Sigmoid colon (tissue), 7 donors: ENCODE measurements around the gene IER2. TPM values are rescaled to one million over a fixed set of nuclear protein-coding genes. Genes with fewer than 3 reads are reported as not detected.
A peak's percentile ranks its signal among the peaks of the same experiment; 100 is the strongest.

Experiments used
- DNase-seq: peaks from one replicate; pipeline ENCODE4 v3.0.0-alpha.2; 2019
- H3K27ac ChIP-seq, 4 donors: fragments of 200-600 bp; sonication (generic); one replicate each; pipeline ENCODE4 v1.5.1; 2016 to 2019; ENCODE audit warnings: mild to moderate bottlenecking in 1 of 4
- H3K27me3 ChIP-seq, 3 donors: fragments of 200-600 bp; sonication (generic); one replicate each; pipeline ENCODE4 v1.5.1; 2019; ENCODE audit warnings: mild to moderate bottlenecking in 1 of 3
- H3K36me3 ChIP-seq, 4 donors: fragments of 200-600 bp; sonication (generic); one replicate each; pipeline ENCODE4 v1.5.1; 2016 to 2019
- H3K4me1 ChIP-seq, 4 donors: fragments of 200-600 bp; sonication (generic); one replicate each; pipeline ENCODE4 v1.5.1; 2017 to 2019
- H3K4me3 ChIP-seq, 4 donors: fragments of 200-600 bp; sonication (generic); one replicate each; pipeline ENCODE4 v1.5.1; 2017 to 2019; ENCODE audit warnings: mild to moderate bottlenecking in 2 of 4, moderate library complexity in 1 of 4
- H3K9me3 ChIP-seq, 4 donors: fragments of 200-600 bp in 3 of 4; sonication (generic) in 3 of 4; one replicate each; pipeline versions ENCODE4 v1.5.1 to v1.6.1; 2013 to 2019
- CTCF ChIP-seq, 4 experiments: fragments of 450-650 bp in 3 of 4; fragments of 200-600 bp in 1 of 4; IDR thresholded peaks; one replicate each; pipeline ENCODE4 v1.5.1; 2016 to 2019; ENCODE audit warnings: antibody characterized with exemption in 4 of 4, mild to moderate bottlenecking in 3 of 4, moderate library complexity in 2 of 4
- EP300 ChIP-seq, 4 donors: sonication (generic); formaldehyde crosslinking; IDR thresholded peaks; one replicate each; pipeline ENCODE4 v1.6.1; 2017; ENCODE audit warnings: antibody characterized with exemption in 4 of 4
- POLR2A ChIP-seq, 2 donors: fragments of 450-650 bp; IDR thresholded peaks; one replicate each; pipeline ENCODE4 v1.6.1; 2016; ENCODE audit warnings: antibody characterized with exemption in 2 of 2, mild to moderate bottlenecking in 2 of 2, moderate library complexity in 2 of 2
- POLR2AphosphoS5 ChIP-seq, 4 donors: sonication (generic); formaldehyde crosslinking; IDR thresholded peaks; one replicate each; pipeline ENCODE4 v1.6.1; 2017; ENCODE audit warnings: antibody characterized with exemption in 4 of 4
- WGBS, 2 donors: extraction: QIAGEN DNeasy Blood & Tissue Kit; methylation state at CpG; one replicate each; pipeline ENCODE4 v1.1.7; 2013; 5-methylcytosine and 5-hydroxymethylcytosine counted together
- intact Hi-C: fragments of 100-400 bp; cut with DNase I; formaldehyde crosslinking; loops from one replicate; pipeline ENCODE4 v1.15.1; 2023
- polyA plus RNA-seq, 3 donors: library from polyadenylated mRNA; stranded (reverse); fragments of 200-250 nt; gene quantifications; one replicate each; pipeline ENCODE4 v1.2.3, GENCODE V29; 2013
- total RNA-seq, 4 donors: library from RNA; depleted of rRNA; stranded (reverse); fragments of >200 nt; gene quantifications; one replicate each; pipeline ENCODE4 v1.1.0, GENCODE V29; 2016
- donor health status: healthy with polysubstance abuse.
- donor health status: Bipolar disorder and iron deficiency.
- donor health status: healthy.

Gene IER2
- total and polyA plus RNA-seq, 7 donors, result 30.3 to 215 (median 138) TPM

- WGBS, 2 donors, result 63 to 79% methylated on average over 29 of the region's 29 CpGs
Measured at GRCh38 chr19:13104848-13105711, 45.1 kb upstream of the IER2 start.

GRCh38 chr19:13109361-13110098, 40.7 kb upstream of the IER2 start:
- Histone ChIP-seq H3K27me3 (no peaks in the 10 kb centered on the region), H3K4me1 (peaks cover 0 to under 1% (median 0%) of the 10 kb centered on the region in 4 donors), H3K9me3 (no peaks in the 10 kb centered on the region), H3K4me3 (no peak overlapping the region), H3K27ac (no peak overlapping the region), H3K36me3 (peaks cover 0 to 50% (median 12%) of the 10 kb centered on the region in 4 donors)
- DNase-seq, result no peak
- TF ChIP-seq POLR2A (IDR thresholded peaks at IDR 0.05) (no peak), POLR2AphosphoS5 (IDR thresholded peaks at IDR 0.05) (no peak), CTCF (IDR thresholded peaks at IDR 0.05) (no peak), EP300 (IDR thresholded peaks at IDR 0.05) (no peak)
- WGBS, 2 donors, result 95 to 97% methylated on average over 30 of the region's 30 CpGs
- intact Hi-C loops, result loop anchor here (10.0 kb wide), 1 partner anchor 225 kb away; the partner anchor contains the start of genes DNASE2 and KLF1

More at GRCh38 chr19:13104848-13105711, 45.1 kb upstream of the IER2 start:
- Histone ChIP-seq H3K4me3 (peak overlapping the region in 3 of 4 donors; percentile 7 to 29 (median 17)), H3K4me1 (peaks cover 0 to 34% (median 27%) of the 10 kb centered on the region in 4 donors), H3K36me3 (peaks cover 0 to 20% (median 7%) of the 10 kb centered on the region in 4 donors), H3K9me3 (no peaks in the 10 kb centered on the region), H3K27ac (peak overlapping the region; percentile 74 to 95 (median 86)), H3K27me3 (no peaks in the 10 kb centered on the region)
- TF ChIP-seq POLR2A (IDR thresholded peaks at IDR 0.05) (no peak), POLR2AphosphoS5 (IDR thresholded peaks at IDR 0.05) (no peak), CTCF (IDR thresholded peaks at IDR 0.05) (peak in 1 of 4 experiments; percentile 6), EP300 (IDR thresholded peaks at IDR 0.05) (no peak)
- intact Hi-C loops, result loop anchor here (5.0 to 10.0 kb wide), 2 partner anchors 47 to 220 kb away; partner anchors contain the start of genes DNASE2, IER2, KLF1 and STX10
- DNase-seq, result no peak

GRCh38 chr19:13110099-13110610, 40.1 kb upstream of the IER2 start:
- no peaks in the 10 kb centered on the region for H3K9me3 ChIP-seq
- H3K27me3 ChIP-seq, result no peaks in the 10 kb centered on the region
- intact Hi-C loops, result no loop called here
- H3K36me3 ChIP-seq, result peaks cover 0 to 56% (median 15%) of the 10 kb centered on the region in 4 donors
- TF ChIP-seq EP300 (IDR thresholded peaks at IDR 0.05), result no peak
- no peak for TF ChIP-seq CTCF (IDR thresholded peaks at IDR 0.05)
- no peak for TF ChIP-seq POLR2A (IDR thresholded peaks at IDR 0.05)
- no peak for TF ChIP-seq POLR2AphosphoS5 (IDR thresholded peaks at IDR 0.05)
- no peak overlapping the region for H3K4me3 ChIP-seq
- 94 to 95% methylated on average over 15 of the region's 15 CpGs for WGBS, 2 donors
- no peak overlapping the region for H3K27ac ChIP-seq
- DNase-seq, result no peak
- peaks cover 0 to 5% (median under 1%) of the 10 kb centered on the region in 4 donors for H3K4me1 ChIP-seq

- H3K27me3 ChIP-seq, result no peaks in the 10 kb centered on the region
- peaks cover 0 to 25% (median 20%) of the 10 kb centered on the region in 4 donors for H3K4me1 ChIP-seq
- DNase-seq, result no peak
- H3K27ac ChIP-seq, result no peak overlapping the region
- H3K4me3 ChIP-seq, result no peak overlapping the region
- H3K36me3 ChIP-seq, result peaks cover 0 to 51% (median 14%) of the 10 kb centered on the region in 4 donors
- H3K9me3 ChIP-seq, result no peaks in the 10 kb centered on the region
- intact Hi-C loops, result no loop called here
- TF ChIP-seq POLR2AphosphoS5 (IDR thresholded peaks at IDR 0.05), result no peak
- TF ChIP-seq CTCF (IDR thresholded peaks at IDR 0.05), result no peak
- no peak for TF ChIP-seq EP300 (IDR thresholded peaks at IDR 0.05)
- no peak for TF ChIP-seq POLR2A (IDR thresholded peaks at IDR 0.05)
- WGBS, 2 donors, result 97 to 99% methylated on average over 10 of the region's 10 CpGs
Measured at GRCh38 chr19:13112555-13112954, 37.7 kb upstream of the IER2 start.
